Brain pericyte (primary cell): ENCODE measurements around the gene NUMBL.

ENCODE experiments used
- DNase-seq: peaks from one replicate; pipeline ENCODE4 v3.0.0-alpha.2; 2012; ENCODE audit warnings: low read depth, low spot score

NUMBL gene

DNA sequence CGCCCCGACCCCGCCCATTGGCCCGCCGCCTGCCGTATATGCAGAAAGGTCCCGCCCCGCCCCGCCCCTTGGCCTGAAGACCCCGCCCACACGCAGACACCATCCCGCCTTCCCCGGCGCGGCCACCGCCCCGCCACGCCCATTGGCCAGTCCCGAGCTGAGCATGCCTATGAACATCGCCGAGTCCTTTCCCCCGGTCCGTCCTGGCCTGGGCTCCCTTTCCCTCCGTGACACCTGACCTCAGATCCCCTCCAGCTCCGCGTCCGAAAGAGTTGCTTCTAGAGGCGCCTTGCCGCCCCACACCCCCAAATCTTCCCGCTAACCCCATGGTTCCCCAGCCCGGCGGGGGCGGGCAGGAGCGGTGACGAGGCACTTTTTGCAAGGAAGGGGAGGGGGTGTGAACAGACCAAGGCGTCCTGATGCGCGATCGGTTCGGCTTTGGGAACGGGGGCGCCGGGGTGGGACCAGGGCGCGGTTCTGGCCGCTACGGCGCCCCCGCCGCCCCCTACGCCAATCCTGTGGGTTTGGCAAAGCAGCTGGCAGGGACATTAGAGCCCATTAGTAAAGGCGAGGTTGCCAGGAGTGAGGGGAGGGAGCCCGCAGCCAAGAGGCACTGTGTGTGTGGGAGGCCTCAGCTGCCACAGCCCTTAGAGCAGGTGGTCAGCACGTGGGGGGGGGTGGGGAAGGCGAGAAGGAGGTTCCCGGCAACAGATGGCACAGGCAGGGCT lies 406 bp upstream of the NUMBL start:
- peak; percentile 45 for DNase-seq

DNA sequence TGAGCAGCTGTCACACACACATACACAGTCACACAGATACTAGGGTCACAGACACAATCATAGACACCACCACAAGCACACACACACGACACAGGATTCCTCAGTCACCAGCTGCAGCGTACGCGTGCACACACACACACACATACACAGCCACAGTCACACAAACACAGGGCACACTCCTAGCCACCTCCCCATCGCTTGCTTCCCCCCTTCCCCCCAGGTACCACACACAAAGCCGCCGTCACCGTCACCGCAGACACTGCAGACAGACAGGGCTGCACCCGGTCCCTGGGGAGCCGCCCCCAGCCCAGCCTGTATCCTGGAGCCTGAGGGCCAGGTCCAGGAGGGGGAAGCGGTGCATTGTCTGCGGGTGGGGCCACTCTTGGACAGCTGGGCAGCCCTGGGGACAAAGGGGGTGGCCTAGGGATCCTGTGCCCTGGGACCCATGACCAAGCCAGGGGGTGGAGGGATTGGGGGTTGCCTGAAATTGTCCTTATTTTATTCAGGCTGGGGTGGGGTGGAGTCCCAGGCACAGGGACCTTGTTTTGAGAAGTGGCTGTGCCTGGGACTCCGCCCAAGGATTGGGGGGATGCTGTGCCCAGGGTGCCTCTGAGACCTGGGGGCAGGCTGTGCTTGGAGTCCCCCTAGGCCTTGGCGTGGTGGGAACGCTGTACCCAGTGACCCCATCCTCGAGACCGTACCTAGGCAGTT lies 957 bp downstream of the NUMBL start:
- no peak for DNase-seq

DNA sequence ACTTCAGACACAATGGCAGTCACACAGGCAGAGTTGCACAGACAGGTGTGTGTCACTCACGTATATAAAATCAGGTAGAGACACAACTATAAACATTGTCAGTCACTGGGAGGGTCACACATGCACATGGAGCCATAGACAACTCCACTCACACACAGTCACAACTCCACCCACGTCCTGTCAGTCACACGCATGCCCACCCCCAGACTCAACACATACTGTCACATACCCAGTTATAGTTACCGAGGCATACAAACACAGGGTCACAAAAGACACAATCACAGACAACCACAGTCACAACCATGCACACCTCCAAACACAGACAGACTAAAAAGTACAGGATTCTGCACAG lies 1.5 kb downstream of the NUMBL start:
- DNase-seq: no peak

DNA sequence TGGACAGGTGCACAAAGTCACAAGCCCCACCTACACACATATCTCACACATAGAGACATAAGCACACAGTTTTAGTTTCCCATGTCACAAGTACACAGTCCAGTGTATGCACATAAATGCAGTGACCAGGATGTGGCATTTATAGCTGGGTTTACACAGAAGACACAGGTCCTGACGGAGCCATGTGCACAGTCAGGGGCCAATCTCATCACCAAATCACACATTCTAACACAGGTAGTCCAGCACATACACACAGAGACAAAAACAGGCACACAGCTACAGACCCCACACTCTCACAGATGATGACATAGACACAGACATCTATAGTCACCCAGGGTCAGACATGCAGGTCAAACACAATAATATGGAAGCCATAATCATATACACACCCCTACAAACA lies 2.1 kb downstream of the NUMBL start:
- no peak for DNase-seq

DNA sequence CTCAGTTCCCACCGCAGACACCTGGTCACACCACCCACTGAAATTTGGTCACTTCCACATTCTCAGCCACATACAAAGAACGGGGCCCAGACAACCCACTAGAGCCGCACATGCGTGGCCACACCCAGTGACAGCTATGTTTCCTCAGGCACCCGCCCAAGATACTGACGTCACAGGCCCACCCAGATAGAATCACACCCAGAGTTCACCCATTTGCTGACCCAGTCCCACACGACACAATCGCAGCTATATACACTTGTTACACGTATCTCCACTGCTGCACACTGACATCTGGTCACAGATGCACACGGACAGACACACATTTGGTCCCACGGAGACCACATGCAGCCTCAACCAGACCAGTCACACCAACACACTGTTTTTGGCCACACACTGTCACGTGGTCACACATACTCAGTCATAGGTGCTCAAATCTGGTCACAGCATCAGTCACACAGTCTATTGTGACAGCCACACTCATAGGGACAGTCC lies 2.9 kb downstream of the NUMBL start:
- no peak for DNase-seq

DNA sequence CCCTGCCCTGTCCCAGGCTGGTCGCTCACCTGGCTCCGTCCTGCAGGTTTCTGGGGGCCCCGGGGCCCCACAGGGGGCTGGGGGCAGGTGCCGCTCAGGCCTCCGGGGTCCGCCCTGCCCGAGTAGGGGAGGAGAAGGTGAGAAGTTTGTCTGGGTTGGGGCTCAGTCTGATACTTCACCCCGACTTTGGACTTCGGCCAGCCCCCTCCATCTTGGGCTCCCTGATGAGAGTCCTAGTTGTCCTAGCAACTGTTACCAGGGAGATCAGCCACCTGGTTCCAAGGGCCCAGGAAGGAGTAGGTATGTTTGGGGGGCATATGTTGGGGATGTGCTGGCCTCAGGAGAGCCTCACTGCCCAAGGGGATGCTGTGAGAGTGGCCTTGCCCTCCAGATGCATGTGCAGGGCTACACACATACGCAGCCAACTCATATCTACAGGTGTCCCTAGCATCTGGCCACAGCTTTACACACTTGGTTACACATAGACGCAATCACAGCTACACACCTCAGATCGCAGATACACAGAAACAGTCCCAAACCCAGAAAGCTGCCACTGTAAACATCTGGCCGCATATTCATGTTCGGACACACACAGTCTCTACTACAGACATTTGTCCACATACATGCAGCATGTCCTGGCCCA lies 3.4 kb downstream of the NUMBL start:
- no peak for DNase-seq

DNA sequence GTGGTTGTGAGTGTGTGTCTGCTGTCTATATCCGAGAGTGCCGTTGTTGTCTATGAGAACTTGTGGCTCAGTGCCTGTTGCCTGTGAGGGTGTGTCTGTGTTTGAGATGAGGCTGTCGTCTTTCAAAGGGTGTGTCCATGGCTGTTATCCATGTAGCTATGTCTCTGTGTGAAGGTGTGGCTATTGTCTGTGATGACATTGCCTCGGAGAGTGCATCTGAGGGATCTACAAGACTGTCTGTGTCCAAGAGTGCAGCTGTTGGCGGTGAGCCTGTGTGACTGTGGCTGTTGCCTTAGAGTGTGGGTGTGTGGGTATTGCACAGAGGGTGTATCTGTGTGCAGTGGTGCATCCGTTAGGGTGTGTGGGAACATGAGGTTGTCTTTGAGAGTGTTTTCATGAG lies 4.9 kb downstream of the NUMBL start:
- no peak for DNase-seq

DNA sequence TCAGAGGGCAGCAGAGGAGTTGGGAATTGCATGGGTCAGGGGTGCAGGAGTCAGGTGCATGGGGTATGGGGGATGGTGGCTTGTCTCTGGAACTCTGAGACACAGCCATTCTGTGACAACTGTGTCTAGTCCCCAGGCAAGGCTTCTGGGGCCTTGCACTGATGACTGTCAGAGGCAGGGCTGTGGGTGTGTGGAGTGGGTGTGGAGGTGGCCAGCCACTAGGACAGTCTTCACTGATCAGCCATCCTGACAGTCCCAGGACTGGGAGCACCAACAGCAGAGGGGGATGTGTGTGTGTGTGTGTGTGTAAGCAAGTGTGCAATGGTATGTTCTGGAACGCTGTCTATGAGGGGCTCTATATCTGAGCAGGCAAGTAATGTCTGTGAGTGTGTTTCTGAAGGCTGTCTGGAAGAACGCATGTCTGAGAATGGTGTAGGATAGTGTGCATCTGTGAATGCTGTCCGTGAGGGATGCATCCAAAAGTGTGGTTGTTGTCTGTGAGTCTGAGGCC lies 5.4 kb downstream of the NUMBL start:
- no peak for DNase-seq

DNA sequence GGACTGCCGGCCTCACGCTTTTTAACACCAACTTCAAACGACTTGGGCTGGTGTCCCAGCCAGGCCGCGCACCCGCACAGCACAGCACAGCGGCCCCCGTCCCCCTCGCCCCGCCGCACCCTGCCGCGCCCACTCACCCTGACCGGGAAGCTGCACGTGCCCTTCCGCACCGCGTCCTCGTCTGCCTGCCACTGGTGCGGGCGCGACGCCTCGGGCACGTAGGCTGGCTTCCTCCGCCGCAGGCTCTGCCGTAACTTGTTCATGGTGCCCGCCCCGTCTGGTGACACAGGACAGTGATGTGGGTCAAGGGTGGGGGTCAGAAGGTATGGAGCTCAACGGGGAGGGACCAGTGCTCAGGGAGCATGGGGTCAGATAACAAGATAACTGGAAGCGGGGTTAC lies 6.2 kb downstream of the NUMBL start:
- no peak for DNase-seq

DNA sequence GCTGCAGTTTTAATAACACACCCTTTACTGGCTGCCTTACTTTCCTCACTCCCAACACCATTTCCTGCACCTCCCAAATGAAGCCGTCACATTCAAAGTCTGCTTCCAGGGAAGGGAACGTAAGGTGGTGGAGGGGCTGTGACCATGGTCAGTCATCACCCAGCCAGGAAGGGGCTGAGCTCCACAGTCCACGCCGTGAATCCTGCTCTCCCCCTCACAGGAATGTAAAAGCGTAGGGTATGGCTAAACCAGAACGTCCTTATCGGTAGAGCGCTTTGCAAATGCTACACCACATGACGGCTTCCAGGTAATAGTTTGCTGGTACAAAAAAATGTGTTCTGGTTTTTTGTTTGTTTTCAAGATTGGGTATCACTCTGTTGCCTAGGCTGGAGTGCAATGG lies 7.0 kb downstream of the NUMBL start:
- no peak for DNase-seq

DNA sequence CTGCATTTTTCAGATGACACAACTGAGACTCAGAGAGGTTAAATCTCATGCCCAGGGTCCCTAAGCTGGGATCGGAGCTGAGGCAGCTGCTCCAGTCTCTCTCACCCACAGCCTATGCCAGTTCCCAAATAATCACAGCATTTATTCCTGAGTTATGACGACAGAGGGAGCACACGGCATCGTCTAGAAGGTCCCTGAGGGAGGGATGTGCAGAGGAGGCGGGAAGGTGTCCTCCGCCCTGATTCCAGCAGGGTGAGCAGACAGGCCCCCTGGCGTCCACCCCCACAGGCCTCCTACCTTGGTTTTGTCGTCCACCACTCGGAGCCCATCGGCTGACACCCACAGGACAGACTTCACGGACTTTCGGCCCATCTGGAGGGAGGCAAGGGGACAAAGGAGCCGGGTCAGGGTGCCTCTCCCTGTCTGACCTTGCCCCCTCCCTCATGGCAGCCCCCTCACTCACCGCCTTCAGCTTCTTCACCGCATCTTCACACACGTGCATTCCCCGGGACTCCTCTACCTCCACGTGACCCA lies 8.0 kb downstream of the NUMBL start:
- DNase-seq: no peak

DNA sequence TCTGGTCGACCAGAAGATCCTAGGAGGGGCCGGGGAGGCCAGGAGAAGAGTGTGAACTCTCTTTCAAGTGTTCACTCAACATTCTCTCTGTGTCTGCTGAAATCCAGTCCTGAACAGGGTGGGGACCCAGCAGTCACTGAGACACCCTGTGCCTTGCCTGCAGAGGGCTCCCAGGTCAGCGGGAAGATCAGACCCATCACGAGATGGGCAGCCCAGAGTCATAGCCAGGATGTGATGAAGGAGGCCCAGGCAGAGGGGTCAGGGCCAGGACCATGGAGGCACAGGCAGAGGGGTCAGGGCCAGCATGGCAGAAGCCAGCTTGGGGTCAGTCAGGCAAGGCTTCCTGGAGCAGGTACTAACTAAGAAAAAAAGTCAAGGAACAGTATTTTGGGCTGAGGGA lies 9.4 kb downstream of the NUMBL start:
- DNase-seq: no peak

DNA sequence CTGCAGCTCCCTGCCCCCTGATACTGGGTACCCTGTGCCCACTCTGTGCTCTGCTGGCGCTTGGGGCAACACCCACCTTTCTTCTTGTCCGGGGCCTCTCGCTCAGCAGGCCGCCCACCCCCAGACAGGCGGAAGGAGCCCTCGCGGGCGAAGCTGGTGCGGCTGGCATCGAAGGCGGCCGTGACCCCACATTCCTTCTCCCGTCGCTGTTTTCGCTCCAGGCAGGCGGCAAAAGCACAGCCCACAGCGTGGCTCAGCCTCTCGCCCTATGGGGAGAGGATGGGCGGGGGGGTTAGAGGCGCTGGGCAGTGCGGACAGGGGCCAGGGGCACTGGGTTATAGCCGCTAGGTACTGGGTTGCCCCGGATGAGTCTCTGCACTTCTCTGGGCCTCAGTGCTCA lies 13.3 kb downstream of the NUMBL start:
- no peak for DNase-seq

DNA sequence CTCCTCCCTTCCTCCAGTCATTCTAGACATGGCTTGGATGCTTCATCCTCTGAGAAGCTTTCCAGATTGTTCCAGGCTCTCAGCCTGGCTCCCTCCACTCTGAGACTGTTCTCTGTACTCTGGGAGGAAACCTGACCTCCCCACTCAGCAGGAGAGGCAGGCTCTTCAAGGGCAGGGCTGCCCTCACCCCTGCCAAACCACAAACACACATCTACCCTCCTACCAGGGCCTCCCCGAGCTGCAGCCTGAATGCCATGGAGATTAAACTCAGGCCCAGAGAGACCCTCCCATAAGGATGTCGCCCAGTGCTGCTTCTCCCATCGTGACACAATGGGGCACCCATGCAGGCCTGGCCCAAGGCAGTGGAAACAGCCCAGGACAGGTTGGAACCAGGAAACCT lies 16.2 kb downstream of the NUMBL start:
- no peak for DNase-seq

DNA sequence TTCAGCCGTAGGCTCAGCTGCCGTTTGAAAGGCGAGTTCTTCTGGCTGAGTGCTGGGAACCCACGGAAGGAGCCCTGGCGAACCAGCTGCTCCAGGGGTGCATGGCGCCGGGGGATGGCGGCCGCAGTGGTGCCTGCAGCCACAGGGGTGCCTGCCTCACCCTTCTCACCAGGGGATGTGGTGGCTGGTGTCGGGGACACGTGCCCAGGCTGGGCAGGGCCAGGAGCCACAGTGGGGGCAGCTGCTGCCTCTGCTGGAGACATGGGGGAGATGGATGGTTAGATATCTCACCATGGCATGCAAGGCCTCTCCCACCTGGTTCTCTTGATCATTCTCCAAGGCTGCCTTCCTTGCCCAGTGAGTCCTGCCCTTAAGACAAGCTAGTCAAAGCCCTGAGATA lies 17.1 kb downstream of the NUMBL start:
- DNase-seq: no peak

DNA sequence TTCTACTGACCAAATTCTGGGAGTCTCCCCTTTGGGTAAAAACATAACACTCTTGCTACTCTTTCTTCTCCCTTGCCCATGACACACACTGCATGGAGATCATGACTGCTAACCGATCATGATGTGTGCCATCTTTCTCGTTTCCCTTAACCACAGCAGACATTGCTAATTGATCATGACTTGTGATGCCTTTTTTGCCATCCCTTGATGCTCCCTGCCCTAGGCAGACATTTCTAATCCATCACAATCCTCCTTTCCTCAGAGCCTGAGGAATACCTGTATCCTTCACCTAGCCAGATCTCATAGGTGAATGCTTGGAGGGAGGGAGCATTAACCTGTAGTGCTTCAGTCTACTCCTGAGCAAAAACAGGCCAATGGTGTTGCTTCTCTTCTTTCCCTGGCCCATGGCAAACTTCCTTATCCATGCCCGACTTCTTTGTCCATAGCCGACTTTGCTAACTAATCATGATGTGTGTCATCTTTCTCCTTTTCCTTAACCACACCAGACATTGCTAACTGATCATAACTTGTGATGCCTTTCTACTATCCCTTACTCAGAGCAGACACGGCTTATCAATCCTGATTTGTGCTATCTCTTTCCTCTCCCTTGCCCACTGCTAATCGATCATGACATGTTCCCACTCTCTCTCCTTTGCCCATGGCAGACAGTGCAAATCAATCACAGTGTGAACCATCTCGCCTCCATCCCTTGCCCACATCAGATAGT lies 17.7 kb downstream of the NUMBL start:
- no peak for DNase-seq

DNA sequence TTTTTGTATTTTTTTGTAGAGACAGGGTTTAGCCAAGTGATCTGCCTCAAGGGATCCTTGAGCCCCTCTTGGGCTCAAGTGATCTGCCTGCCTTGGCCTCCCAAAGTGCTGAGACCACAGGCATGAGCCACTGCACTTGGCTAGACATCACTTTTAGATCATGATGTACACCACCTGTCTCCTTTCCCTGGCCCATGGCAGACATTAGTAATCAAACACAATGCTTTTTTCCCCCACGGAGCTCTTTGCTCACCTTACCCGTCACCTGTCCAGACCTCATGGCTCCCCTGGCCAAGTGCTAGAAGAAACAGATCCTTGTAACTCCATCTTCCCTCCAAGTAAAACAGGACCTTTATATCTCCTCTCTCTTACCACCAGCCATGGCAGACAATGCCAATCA lies 18.4 kb downstream of the NUMBL start:
- no peak for DNase-seq

DNA sequence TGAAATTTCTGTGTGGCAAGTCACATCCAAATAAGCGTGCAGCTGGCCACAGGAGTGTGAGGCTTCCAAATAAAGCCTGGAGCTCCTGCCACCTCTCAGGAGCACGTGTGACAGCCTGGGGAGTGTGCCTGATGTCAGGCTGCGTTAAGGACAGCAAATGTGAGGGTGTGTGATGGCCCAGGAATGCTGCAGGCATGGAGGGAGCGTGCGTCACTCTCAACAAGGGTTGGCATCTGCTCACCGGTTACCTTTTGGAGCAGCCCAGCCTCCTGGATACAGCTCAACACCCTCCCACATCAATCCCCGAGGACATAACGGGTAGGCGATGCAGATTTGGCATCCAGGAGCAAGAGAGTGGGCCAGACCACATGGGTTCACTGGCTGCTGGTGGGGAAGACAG lies 19.0 kb downstream of the NUMBL start:
- no peak for DNase-seq

DNA sequence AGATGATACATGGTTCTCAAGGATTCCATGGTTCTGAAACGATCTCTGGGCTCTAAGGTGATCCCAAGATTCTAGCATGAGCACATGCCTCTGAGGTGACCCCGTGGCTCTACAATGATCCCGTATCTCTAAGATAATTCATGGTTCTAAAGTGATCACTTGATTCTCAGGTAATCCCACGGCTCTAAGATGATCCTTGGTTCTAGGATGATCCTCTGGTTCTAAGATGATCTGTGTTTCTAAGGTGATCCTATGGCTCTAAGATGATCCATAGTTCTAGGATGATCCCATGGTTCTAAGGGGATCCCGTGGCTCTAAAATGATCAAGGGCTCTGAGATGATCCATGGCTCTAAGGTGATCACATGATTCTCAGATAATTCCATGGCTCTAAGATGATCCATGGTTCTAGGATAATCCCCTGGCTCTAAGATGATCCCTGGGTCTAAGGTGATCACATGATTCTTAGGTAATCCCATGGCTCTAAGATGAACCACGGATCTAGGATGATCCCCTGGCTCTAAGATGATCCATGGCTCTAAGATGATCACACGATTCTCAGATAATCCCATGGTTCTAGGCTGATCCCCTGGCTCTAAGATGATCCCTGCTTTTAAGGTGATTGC lies 21.3 kb downstream of the NUMBL start:
- DNase-seq: no peak

DNA sequence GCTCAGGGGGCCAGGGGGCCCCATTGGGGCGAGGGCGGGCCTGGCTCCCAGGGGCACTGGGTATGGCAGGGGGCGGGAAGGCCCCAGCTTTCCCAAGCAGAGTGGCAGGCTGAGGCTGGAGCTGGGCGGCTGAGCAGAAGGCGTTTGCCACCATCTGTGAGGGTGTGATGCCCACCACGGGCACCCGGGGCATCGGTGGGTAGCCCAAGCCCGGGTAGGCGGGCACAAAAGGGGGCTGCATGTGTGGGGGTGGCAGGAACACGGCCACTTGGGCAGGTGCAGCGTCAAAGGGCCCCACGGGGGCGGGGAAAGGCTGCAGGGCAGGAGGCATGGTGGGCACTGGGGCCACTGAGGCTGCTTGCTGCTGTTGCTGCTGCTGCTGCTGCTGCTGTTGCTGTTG lies 22.8 kb downstream of the NUMBL start:
- no peak for DNase-seq

DNA sequence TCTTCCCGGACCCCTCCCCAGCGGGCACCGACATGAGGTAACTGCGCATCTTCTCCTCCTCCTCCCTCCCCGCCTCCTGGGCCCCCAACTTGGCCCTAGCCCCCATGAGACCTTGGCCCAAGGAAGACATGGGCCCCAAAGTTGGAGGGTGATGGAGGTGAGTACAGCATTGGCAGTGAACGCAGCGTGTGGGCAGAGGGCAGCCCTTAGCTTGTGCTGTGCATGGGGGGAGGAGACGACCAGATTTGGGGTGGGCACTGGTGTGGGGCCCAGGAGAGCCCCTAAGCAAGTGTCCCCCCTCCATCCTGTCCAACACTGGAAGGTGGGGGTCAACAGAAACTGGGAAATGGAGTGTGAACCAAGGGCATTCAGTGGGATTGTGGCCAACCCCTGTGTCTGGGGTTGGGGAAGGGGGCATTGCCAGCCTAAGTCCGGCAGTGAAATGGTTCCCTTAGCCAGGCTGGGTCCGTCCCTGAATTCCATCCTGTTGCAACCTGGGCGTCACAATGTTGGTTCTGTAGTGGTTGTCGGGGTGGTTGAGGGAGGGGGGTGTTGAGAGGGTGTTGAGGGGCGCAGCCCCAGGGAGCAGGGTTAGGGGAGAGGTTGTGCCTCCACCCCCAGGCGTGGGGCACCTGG lies 23.5 kb downstream of the NUMBL start:
- DNase-seq: no peak
